Measurements from ENCODE around the gene CCDC150.

The CCDC150 gene

DNA sequence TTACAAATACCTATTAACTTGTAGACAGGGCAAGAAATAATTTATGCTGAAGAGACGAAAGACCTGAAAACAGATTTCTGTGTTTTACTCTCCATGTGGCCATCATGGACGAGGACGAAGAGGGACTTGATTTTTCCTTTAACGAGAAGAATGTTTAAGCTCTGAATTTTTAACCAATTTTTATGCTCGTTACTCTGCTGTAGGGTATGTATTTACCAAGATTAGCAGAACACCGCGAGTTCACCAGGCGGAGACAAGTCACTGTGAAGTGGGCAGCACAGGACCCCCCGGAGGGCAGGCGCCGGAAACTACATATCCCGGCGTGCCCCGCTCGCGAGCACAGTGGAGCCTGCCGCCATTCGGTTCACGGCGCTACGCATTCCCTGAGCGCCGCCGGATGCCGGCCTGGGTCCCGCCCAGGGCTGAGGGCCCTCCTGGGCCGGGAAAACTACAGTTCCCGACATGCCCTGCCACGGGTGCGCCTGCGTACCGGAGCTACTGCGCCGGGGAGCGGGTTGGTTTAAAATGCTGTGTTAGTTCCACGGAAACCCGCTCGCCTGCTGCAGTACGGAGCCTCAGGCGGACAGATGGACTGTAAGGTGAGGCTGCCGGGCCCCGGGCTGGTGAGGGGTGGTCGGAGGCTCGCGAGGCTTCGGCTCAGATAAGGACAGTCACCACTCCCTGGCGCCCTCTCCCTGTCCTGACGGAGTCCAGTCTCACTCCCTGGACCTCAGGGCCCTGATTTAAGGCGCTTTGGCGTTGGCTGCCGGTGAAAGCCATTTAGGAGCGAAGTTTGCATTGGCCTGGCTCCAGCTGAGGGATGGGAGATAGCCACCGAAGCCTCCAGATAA lies at the start of gene CCDC150:
Gene CCDC150, plus strand, starts transcription at position 536 of the 851 bp plus-strand sequence. Its CDS starts 52 bp downstream, at position 588.
- H3K4me3 ChIP-seq (ENCODE audit: low read depth, low read length) = peak within 1 kb of the TSS; percentile 86
- TF ChIP-seq, protein P1, sequence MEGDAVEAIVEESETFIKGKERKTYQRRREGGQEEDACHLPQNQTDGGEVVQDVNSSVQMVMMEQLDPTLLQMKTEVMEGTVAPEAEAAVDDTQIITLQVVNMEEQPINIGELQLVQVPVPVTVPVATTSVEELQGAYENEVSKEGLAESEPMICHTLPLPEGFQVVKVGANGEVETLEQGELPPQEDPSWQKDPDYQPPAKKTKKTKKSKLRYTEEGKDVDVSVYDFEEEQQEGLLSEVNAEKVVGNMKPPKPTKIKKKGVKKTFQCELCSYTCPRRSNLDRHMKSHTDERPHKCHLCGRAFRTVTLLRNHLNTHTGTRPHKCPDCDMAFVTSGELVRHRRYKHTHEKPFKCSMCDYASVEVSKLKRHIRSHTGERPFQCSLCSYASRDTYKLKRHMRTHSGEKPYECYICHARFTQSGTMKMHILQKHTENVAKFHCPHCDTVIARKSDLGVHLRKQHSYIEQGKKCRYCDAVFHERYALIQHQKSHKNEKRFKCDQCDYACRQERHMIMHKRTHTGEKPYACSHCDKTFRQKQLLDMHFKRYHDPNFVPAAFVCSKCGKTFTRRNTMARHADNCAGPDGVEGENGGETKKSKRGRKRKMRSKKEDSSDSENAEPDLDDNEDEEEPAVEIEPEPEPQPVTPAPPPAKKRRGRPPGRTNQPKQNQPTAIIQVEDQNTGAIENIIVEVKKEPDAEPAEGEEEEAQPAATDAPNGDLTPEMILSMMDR (conservative IDR thresholded peaks at IDR 0.05; ENCODE audit: low read depth, low read length) = peak; percentile 47
- DNase-seq (ENCODE audit: low read depth) = peak; percentile 97

DNA sequence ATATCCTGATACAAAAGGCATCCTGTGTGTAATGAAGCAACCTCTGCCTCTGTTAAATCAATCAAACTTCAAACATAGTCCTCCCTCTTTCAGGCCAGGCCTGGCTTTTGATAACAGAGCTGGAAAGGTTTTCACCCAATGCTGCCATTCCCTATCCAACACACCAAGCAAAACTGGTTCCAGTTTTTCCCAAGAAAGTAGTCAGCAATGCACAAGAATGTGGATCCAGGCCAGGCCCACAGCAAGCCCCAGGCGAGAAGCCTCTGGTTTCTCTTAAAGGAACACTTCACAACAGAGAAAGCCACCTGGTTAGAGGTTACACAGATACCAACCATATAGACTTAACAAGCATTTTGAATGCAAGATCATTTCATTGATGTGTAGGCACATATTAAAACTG lies 49.2 kb upstream of the CCDC150 start:
- DNase-seq (ENCODE audit: low read depth) = no peak
- TF ChIP-seq, protein P1 (conservative IDR thresholded peaks at IDR 0.05; ENCODE audit: low read depth, low read length) = no peak
- no peak overlapping the region for H3K4me3 ChIP-seq (ENCODE audit: low read depth, low read length)

DNA sequence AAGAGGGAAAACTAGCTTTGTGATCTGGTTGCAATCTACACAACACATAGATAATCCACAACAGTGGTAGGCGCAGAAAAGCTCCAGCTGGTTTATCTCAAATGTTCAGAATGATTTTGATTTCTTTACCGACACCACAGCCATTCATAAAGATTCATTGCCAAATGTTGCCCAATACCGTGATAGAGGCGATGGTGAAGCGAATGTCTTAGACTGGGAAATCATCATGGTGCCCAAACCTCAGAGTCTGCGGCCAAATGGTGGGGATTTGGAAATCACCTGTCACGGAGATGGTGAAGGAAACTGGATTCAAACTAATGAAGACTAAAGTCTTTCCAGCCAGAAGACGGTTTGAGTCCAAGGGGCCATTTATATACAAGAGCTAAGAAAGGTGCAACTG lies 48.5 kb upstream of the CCDC150 start:
- DNase-seq (ENCODE audit: low read depth) = no peak
- no peak overlapping the region for H3K4me3 ChIP-seq (ENCODE audit: low read depth, low read length)
- TF ChIP-seq, protein P1 (conservative IDR thresholded peaks at IDR 0.05; ENCODE audit: low read depth, low read length) = no peak

DNA sequence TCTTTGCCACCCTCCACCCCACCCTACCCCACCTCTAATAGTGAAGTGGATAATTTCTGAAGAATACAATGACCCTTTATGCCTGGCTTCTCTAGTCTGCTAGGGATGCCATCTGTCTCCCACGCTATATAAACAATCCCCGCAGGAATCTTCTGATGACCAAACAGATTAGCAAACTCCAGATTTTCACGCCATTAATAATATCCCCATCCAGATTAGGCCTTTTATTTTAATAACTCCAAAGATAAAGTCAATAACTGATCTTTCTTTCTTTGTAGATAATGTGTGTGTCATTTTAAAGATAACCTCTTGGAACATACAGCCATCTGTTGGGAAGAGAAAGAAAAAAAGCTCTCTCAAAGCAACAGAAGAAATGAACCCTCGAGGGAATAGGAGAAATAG lies 47.9 kb upstream of the CCDC150 start:
- H3K4me3 ChIP-seq (ENCODE audit: low read depth, low read length) = no peak overlapping the region
- TF ChIP-seq, protein P1 (conservative IDR thresholded peaks at IDR 0.05; ENCODE audit: low read depth, low read length) = no peak
- no peak for DNase-seq (ENCODE audit: low read depth)

DNA sequence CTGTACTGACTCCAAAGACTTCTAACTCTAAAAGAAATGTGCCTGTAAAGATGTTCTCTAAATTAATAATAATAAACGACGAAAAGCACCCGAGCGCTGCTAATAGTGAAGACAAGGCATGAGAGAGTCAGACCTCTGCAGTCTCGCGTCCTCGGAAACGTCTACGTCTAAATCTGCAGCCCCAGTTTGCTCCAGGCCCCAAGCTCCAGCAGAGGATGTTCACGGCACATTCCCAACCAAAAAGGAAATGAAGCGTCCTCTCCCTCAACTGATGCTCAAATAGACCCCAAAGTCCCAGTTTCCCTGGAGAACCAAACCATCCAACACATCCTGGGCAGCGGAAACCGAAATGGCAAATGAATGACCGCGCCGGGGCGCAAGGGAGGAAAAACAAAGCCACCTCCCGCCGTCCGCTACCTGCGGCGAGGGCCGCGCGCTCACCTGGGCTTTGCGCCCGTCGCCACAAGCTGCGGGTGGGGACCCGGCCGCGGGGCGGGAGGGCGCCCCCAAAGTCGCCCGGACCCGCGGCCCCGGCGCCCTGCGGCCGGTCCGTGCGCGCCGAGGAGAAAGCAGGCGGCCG lies 47.1 kb upstream of the CCDC150 start:
- TF ChIP-seq, protein P1 (conservative IDR thresholded peaks at IDR 0.05; ENCODE audit: low read depth, low read length) = peak; percentile 23
- DNase-seq (ENCODE audit: low read depth) = peak; percentile 66

DNA sequence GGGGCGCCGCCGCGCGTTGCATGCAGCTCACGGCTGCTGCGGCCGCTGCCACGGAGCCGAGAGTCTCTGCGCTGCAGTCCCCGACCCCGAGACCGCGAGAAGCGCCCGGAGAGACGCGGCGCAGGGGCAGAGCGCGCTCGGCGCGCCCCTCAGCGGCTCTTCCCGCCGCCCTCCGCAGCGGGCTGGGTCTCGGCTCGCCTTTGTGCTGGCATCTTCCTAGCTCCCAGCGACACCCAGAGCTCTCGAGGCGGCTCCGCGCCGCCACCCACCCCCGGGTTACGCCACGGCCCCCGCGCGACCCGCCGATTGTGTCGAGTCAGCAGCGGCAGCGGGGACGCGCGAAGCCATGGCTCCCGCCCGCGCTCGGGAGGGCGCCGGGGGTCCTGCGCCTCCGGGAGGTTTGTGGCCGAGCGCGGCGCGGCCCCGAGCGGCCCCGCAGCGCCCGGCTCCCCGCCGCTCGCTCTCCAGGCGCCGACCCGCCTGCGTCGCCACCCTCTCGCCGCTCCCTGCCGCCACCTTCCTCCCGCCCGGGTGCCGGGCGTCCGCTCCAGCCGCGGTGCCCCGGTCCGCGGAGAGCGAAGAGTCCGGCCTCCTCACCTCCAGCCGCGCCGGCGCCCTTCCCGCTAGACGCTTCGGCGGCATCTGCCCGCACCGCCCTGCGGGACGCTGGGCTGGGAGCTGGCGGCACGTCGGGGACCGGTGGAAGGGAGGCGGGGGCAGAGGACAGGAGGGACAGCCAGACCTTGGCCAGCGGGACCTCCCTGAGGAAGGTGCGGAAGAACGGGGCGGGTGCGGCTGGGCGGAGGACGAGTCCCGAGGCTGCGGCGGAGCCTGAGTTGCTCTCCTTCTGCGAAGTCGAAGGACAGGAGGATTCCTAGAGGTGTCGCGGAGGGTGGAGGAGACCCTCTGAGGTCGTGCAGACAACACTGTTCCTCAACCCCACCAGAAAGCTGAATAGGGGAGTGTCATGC lies 46.3 kb upstream of the CCDC150 start, which contains the start of gene HECW2:
Gene HECW2, minus strand, starts transcription at position 644 of the 971 bp plus-strand sequence.
- peak within 1 kb of the TSS; percentile 75 for H3K4me3 ChIP-seq (ENCODE audit: low read depth, low read length)
- TF ChIP-seq, protein P1 (conservative IDR thresholded peaks at IDR 0.05; ENCODE audit: low read depth, low read length) = no peak
- peak; percentile 51 for DNase-seq (ENCODE audit: low read depth)

More for the DNA sequence above, 47.1 kb upstream of the CCDC150 start:
- H3K4me3 ChIP-seq (ENCODE audit: low read depth, low read length) = peak overlapping the region; percentile 75
